ENCODE measurements around the gene BRCA1.
"Not testable (repeated sequence)": the region's sequence is repeated elsewhere in the genome, so short reads cannot be mapped to it uniquely, and the experiment has no call there.

BRCA1 gene

GRCh38 chr17:43011728-43012472, 113.3 kb downstream of the BRCA1 start:
- FAIRE-seq: no peak
- DNase-seq (ENCODE audit: insufficient read length, low spot score): no peak

DNA sequence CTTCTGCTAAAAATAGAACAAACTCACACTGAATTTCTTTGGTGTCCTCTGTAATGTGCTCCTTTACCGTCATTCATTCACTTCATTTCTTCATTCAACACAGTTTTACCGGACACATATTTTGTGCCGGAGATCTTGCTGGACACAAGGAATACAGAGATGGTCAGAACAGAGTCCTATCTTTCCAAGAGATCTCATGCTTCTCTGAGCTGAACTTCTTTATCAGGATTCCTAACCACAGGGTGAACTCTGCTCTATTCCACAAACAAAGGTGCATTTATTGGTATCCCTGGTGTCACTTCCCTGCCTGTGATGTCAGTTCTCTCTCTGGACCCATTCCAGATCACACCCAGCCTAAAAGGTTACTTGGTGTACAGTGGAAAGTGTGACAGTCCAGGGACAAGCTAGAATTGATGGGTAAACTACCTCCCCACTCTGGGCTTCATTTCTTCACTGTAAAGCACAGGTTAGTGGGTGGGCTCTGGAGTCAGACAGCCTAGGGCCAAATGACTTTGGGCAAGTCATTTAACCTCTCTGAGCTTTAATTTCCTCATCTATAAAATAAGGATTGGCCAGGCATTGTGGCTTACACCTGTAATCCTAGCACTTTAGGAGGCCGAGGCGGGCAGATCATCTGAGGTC, 114.4 kb downstream of the BRCA1 start:
- DNase-seq (ENCODE audit: insufficient read length, low spot score): no peak
- no peak for FAIRE-seq

DNA sequence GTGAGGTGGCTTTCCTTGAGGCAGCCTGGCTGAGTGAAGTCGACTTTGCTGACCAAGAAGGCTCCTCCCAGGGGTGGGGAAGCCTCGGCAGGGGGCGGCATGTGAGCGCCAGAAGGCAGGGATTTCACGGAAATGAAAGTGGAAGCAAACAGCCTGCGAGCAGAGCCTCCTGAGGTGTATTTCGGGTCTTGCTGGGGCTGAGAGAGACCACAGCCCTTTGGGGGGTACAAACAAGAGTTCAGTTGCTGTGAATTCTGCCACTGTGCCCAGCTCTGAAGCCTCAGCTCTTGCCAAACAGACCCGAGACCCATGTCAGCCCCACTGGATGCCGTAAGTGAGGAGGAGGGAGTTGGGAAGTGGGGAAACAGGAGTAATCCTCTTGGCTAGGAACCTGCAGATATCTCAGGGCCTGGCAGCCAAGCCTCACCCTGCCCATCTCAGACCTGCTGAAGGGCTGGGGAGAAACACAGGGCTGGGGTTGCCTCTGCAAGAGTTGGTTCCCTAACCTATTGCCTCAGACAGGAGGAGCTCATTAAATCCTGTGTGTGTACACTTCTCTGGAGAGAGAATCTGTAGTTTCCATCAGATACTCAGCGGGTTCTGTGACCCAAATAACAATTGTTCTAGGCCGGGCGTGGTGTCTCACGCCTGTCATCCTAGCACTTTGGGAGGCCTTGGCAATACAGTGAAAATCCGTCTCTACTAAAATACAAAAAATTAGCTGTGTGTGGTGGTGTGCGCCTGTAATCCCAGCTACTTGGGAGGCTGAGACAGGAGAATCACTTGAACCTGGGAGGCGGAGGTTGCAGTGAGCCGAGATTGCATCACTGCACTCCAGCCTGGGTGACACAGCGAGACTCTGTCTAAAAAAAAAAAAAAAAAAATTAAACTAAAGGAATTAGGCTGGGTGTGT, 118.3 kb downstream of the BRCA1 start, which contains the start of gene IFI35:
TSS of gene IFI35 (plus strand) at position 146 of the 913 bp plus-strand sequence. CDS start at position 310, 164 bp downstream.
- FAIRE-seq: peak; percentile 90
- peak; percentile 78 for DNase-seq (ENCODE audit: insufficient read length, low spot score)

DNA sequence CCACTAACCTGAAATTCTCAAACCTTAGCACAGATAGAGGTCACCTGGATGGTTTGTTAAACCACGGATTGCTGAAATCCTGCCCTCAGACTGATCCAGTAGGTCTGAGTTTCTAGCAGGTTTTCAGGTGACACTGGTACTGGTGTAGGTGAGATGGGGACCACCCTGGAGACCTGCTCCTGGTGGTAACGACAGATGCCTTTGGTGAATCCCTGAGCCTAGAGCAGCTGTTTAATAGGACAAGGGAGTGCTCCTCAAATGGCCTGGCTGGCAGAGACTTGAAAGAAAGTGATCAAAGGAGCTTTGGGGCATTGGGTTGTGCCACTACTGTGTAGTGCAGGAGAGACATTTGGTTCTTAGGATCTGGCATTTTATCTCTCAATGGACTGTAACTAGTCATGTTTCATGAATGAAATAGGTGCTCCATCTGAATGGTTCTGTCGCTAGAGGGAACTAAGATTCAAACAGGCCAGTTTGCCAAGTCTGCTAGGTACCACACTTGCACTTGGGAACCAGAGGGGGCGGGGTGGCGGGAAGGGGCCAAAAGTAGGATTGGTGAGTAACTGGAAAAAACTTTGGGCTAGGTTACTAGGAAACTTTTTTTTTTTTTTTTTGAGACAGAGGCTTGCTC, 121.5 kb downstream of the BRCA1 start:
- FAIRE-seq: no peak
- DNase-seq (ENCODE audit: insufficient read length, low spot score): no peak

- not testable (repeated sequence) for DNase-seq (ENCODE audit: insufficient read length, low spot score); FAIRE-seq
Measured at GRCh38 chr17:43000894-43001293, 124.3 kb downstream of the BRCA1 start.

GRCh38 chr17:42999003-42999525, 126.1 kb downstream of the BRCA1 start:
- no peak for DNase-seq (ENCODE audit: insufficient read length, low spot score)
- FAIRE-seq: no peak

- peak; percentile 99 for FAIRE-seq
- DNase-seq (ENCODE audit: insufficient read length, low spot score): peak; percentile 85
Measured at GRCh38 chr17:42997984-42998938, 126.9 kb downstream of the BRCA1 start, which contains the start of gene RPL27. RPL27 (plus strand) TSS chr17:42998419; CDS start chr17:42998751, 332 bp downstream.

DNA sequence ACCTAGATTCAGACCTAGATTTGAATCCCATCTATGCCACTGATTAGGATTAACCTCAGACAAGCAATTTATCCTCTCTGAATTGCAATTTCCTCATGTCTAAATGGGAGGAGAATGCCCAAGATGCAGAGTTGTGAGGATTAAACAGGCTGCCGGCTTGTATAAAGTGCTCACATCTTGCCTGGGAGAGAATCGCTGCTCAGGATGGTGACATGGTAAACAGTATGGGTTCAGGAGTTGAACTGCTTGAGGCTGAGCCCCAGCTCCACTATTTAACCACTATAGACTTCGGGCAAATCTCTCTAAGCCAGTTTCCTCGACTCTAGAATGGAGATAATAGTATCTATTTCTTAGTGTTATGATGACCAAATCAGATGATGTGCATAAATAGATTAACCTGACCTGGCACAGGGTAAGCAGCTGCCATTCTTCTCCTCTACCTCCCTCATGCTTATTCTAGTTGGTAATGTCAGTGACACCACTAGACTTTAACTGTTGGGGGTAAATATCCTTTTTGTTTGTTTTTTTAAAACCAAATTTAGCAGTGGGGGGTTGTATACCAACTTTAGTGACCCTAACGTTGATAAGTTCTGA, 127.7 kb downstream of the BRCA1 start:
- DNase-seq (ENCODE audit: insufficient read length, low spot score): no peak
- peak; percentile 14 for FAIRE-seq
